ENCODE data around the gene RIPOR3.
"Not testable (repeated sequence)": the region's sequence is repeated elsewhere in the genome, so short reads cannot be mapped to it uniquely, and the experiment has no call there.

RIPOR3 gene

GRCh38 chr20:50607436-50607835 lies 83.9 kb downstream of the RIPOR3 start:
- DNase-seq = no peak

DNA sequence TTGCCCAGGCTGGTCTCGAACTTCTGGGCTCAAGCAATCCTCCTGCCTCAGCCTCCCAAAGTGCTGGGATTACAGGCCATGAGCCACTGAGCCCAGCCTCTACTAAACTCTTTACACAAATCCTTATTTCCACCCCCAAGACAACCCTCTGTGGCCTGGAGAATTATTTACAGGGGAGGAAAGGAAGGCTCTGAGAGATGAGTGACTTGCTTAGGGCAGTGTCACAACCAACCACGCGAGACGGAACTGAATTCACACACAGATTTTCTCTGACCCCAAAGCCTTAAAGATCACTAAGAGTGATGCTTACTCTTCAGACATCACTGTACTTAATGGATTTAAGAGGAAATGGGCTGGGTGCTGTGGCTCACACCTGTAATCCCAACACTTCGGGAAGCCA lies 86.2 kb downstream of the RIPOR3 start:
- no peak for DNase-seq

DNA sequence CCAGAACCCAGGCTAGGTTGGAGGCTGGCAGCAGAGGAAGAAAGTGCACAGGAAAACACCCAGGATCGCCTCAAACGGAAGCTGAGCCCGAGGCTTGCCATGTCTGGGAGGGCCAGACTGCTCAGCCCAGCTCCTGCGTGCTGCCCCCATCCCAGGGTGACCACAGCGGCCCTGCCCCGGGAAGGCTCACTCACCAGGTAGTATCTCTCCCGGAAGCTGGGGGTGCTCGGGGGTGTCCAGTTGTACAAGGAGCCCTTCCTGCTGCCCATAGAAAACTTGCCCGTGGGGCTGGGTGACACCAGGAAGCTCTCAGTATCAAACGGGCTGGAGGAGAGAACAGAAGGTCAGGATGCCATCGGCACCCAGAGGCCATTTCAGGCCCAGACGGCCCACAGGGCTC lies 86.9 kb downstream of the RIPOR3 start:
- no peak for DNase-seq

DNA sequence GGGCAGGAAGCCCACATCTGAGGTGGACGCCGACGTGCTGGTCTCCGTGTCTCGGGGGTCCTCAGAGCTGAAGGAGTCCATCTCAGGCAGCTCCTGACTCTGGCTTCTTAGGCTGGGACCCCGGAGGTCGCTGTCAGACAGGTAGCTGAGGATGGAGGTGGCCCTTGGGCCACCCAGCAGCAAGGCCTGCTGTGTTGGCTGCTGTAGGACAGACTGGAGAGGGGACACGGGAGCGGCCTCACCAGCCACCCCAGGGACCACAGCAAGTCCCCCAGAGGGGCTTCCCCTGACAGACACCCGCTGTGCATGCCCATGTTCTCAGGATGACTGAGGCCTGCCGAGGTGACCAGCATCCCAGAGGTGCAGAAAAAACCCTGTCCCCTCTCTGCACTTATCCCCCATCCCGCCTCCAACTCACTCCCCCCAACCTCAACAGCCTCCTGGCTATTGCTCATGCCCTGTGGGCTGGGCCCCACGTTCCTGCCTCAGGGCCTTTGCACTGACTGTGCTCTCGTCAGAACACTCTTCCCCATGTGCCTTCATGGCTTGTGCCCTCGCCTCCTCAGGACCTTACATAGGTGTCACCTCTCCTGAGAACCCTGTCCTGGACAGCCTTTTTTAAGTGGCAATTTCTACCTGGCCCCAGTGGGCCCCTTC lies 88.8 kb downstream of the RIPOR3 start:
- DNase-seq = no peak

- peak; percentile 49 for DNase-seq
Observed at GRCh38 chr20:50601511-50602431, 89.6 kb downstream of the RIPOR3 start.

DNA sequence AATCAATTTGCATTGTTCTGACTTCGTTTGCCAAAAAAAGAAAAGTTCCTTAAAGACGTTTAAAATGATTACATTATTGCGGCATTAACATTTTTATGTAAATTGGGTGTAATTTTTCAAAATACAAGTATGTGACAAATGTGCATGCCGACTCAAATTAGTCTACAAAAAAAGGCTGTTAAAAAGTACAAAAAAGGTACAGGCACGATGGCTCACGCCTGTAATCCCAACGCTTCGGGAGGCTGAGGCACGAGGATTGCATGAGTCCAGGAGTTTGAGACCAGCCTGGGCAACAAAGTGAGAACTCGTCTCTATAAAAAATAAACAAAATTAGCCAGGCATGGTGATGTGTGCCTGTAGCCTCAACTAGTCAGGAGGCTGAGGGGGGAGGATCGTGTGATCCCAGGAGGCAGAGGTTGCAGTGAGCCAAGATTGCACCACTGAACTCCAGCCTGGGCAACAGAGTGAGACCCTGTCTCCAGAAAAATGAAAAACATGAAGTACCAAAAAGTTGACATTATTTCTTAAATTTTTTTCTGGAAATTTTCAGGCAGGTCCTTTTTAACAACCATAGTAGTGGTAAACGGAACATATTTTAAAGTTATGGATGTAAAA lies 91.0 kb downstream of the RIPOR3 start:
- DNase-seq = no peak

DNA sequence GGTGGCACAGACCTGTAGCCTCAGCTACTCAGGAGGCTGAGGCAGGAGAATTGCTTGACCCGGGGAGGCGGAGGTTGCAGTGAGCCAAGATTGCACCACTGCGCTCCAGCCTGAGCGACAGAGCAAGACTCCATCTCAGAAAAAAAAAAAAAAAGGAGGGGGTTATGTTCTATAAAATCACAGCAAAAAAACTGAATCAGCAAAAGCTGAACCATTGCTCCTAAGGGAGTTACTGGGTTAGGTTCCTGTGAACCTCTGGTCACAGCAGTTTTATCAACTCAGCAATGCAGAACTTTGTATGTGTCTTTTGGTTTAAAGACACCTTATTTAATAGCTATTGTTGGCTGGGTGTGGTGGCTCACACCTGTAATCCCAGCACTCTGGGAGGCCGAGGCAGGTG lies 92.6 kb downstream of the RIPOR3 start:
- DNase-seq = not testable (repeated sequence)

- DNase-seq = no peak
Observed at GRCh38 chr20:50598074-50598473, 93.3 kb downstream of the RIPOR3 start.

- no peak for DNase-seq
Observed at GRCh38 chr20:50597406-50597969, 93.9 kb downstream of the RIPOR3 start.

DNA sequence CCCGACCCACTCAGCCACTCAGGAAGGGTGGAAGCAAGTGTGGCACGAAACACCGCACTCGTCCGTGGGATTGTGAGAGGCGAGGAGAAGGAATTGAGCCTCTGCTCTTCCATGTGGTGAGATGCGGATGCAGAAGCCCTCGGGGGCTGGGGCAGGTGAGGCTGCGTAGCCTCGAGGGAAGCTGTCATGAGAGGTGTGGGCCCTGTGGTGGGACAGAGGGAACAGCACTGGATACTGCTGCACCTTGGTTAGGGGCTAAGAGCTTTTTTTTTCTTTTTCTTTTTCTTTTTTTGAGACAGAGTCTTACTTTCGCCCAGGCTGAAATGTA lies 94.7 kb downstream of the RIPOR3 start:
- DNase-seq = no peak

- DNase-seq = no peak
Observed at GRCh38 chr20:50595988-50596693, 95.2 kb downstream of the RIPOR3 start.

DNA sequence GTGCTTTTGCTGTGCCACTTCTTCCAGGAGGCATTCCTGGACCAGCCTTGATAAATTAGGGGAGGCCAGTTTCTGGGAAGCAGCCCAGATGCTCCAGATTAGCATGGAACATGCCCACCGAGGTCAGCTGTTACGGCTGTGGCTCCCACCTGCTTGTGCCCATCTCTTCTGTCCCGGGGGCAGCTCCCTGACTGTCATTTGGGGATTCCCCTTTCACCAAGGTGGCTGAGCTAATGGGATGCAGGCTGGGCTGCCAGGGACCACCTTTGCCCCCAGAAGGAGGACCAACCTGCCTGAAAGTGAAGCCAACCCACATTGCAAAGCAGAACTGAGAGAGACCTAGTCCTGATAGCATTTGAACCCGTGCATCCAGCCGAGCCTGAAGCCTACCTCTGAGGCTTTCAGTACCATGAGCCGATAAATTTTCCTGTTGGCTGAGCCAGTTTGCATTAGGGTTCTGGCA lies 95.9 kb downstream of the RIPOR3 start:
- DNase-seq = no peak

GRCh38 chr20:50594591-50595432 lies 96.5 kb downstream of the RIPOR3 start:
- no peak for DNase-seq

DNA sequence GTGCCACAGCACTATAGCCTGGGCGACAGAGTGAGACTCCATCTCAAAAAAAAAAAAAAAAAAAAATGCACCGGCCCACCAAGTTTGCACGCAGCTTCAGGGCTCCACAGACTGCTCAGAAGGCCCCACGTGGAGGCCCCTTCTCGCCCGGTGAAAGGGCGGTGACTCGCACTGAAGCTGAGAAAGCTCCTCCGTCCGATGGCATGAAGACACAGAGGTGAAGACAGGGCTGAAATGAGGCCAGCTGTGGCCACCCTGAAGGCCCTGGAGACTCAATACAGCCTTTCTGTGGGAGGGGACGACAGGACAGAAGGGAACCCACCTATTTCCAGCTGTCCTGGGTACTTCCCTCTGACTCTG lies 97.1 kb downstream of the RIPOR3 start:
- DNase-seq = no peak

GRCh38 chr20:50593005-50593335 lies 98.4 kb downstream of the RIPOR3 start:
- DNase-seq = no peak

- no peak for DNase-seq
Observed at GRCh38 chr20:50592282-50593004, 98.9 kb downstream of the RIPOR3 start.

DNA sequence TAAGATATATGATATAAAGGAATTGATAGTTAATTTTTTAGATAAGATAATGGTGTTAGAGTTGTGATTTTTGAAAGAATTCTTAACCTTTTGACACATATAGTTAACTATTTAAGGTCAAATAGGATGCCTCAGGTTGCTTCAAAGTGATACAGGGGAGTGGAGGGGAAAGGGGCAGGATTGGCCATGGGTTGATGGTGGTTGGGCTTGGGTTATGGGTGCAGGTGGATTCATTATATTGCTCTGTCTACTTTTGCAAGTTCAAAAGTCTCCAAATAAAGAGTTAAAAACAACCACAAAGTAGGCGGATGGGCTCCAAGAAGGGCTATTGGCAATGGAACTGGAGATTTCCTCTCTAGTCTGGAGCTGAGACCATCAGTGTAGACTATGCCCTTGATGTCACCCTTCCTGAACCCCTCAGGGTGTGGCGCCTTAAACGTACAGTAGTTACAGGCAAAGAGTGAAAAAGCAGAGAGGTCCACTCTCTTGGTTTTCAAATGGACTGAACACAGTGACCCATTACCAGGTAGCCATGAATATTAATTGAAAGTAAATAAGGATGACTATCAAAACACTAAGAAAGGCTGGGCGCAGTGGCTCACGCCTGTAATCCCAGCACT lies 100.0 kb downstream of the RIPOR3 start:
- DNase-seq = no peak

DNA sequence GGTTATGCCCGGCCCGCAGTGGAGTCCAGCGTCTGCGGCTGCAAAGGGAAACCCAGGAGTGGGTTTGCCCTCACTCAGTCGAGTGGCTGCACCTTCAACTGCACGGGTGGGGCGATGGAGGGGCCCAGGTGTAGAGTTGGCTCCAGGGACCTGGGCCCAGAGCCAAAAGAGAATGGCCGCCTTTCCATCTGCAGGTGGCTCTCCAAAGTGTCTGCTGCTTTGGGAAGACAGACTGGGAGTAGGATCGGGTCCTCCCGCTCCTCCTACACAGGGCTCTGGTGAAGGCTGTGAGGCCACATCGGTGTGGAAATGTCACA lies 101.0 kb downstream of the RIPOR3 start:
- DNase-seq = no peak

- DNase-seq = no peak
Observed at GRCh38 chr20:50589548-50590347, 101.6 kb downstream of the RIPOR3 start.

GRCh38 chr20:50588034-50588736 lies 103.2 kb downstream of the RIPOR3 start:
- peak; percentile 81 for DNase-seq

Measured in hematopoietic multipotent progenitor cell treated with erythropoietin and hydrocortisone succinate and interleukin-3 and kit ligand, for 4 days (in vitro differentiated cells).